NK-92 (cell line): ENCODE results near the gene PPL.

Experiments
- DNase-seq: peaks from one replicate; lab custom pipeline; 2025; ENCODE audit not compliant: unreplicated experiment; lab: John Stamatoyannopoulos, UW

PPL gene

GRCh38 chr16:4892361-4893102 is 44.4 kb downstream of the PPL start:
- no peak for DNase-seq

- DNase-seq: no peak
Measured at GRCh38 chr16:4891886-4892216, 45.1 kb downstream of the PPL start.

- no peak for DNase-seq
Measured at GRCh38 chr16:4891097-4891885, 45.7 kb downstream of the PPL start.

GRCh38 chr16:4890686-4891085 is 46.3 kb downstream of the PPL start:
- DNase-seq: no peak

- DNase-seq: no peak
Measured at GRCh38 chr16:4890026-4890425, 46.9 kb downstream of the PPL start.

- no peak for DNase-seq
Measured at GRCh38 chr16:4888428-4889135, 48.4 kb downstream of the PPL start.

- DNase-seq: no peak
Measured at GRCh38 chr16:4886151-4886550, 50.8 kb downstream of the PPL start.

GRCh38 chr16:4884972-4885874 is 51.7 kb downstream of the PPL start:
- no peak for DNase-seq

- DNase-seq: no peak
Measured at GRCh38 chr16:4884209-4884608, 52.7 kb downstream of the PPL start.

- no peak for DNase-seq
Measured at GRCh38 chr16:4883501-4883900, 53.4 kb downstream of the PPL start.

GRCh38 chr16:4882633-4883285 is 54.2 kb downstream of the PPL start:
- no peak for DNase-seq

GRCh38 chr16:4882000-4882632 is 54.8 kb downstream of the PPL start:
- no peak for DNase-seq

- no peak for DNase-seq
Measured at GRCh38 chr16:4880006-4880580, 56.9 kb downstream of the PPL start.

- DNase-seq: no peak
Measured at GRCh38 chr16:4879049-4879448, 57.9 kb downstream of the PPL start.

GRCh38 chr16:4877380-4877685 is 59.6 kb downstream of the PPL start:
- no peak for DNase-seq

GRCh38 chr16:4876646-4877379 is 60.1 kb downstream of the PPL start:
- no peak for DNase-seq

GRCh38 chr16:4874666-4875065 is 62.3 kb downstream of the PPL start:
- no peak for DNase-seq

GRCh38 chr16:4873091-4873490 is 63.9 kb downstream of the PPL start:
- no peak for DNase-seq

GRCh38 chr16:4871071-4871470 is 65.9 kb downstream of the PPL start:
- no peak for DNase-seq
